GM12872 (cell line): ENCODE measurements around the gene HADHA.

Experiments used
- TF ChIP-seq, protein P1 (sequence below): IDR thresholded peaks from 3 replicates; pipeline ENCODE4 v1.5.1; 2011; ENCODE audit warnings: low read depth, mild to moderate bottlenecking, low read length, moderate library complexity; ENCODE audit not compliant: insufficient read depth

The HADHA gene

DNA sequence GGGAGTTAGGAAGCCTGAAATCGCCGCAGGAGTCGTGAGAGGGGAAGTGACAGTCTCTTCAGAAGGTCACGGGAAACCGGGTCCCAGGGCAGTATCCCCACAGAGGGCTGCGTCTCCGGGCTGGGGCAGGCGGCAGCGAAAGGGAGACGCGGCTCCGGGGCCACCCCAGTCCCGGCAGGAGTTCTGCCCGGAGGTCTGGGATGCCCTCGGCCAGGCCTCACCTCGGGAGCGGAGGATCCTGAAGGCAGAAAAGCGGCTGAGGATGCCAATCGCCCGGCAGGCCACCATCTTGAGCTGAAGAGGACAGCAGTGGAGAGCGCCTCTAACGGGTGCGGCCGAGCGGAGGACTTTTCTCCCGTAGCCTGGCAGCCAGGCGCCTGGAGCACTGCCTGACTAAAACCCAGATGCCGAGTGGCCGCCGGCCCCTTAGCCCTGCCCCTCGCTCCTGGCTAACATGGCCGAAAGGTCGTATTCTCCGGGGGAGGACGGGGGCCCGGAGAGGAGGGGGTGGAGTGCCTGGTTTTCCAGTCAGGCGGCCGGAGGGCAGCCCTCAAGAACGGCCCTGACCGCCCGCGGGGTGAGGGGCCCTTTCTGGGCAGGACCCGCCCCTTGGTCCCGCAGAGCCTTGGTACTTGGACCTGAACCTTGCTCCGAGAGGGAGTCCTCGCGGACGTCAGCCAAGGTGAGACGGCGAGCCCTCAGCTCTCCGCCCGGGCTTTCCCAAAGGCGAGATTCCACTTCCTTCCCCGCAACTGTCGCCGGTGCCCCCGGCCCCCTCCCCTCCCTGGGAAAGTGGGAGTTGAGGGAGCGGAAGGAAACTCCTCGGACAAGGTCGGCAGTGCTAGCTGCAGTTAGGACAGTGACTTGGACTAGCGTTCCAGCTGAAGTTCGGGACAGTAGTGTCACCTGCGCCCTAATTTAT is at the start of gene HADHA, which contains the start of gene HADHB:
HADHA (minus strand) TSS at position 324 of the 922 bp plus-strand sequence; CDS start at position 288, 36 bp downstream.
HADHB (plus strand) TSS at position 631 of the 922 bp plus-strand sequence. CDS start 9,316 bp downstream, outside the sequence.
- TF ChIP-seq, protein P1, sequence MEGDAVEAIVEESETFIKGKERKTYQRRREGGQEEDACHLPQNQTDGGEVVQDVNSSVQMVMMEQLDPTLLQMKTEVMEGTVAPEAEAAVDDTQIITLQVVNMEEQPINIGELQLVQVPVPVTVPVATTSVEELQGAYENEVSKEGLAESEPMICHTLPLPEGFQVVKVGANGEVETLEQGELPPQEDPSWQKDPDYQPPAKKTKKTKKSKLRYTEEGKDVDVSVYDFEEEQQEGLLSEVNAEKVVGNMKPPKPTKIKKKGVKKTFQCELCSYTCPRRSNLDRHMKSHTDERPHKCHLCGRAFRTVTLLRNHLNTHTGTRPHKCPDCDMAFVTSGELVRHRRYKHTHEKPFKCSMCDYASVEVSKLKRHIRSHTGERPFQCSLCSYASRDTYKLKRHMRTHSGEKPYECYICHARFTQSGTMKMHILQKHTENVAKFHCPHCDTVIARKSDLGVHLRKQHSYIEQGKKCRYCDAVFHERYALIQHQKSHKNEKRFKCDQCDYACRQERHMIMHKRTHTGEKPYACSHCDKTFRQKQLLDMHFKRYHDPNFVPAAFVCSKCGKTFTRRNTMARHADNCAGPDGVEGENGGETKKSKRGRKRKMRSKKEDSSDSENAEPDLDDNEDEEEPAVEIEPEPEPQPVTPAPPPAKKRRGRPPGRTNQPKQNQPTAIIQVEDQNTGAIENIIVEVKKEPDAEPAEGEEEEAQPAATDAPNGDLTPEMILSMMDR: peak; percentile 32; the same call in 1 of the 3 replicates

DNA sequence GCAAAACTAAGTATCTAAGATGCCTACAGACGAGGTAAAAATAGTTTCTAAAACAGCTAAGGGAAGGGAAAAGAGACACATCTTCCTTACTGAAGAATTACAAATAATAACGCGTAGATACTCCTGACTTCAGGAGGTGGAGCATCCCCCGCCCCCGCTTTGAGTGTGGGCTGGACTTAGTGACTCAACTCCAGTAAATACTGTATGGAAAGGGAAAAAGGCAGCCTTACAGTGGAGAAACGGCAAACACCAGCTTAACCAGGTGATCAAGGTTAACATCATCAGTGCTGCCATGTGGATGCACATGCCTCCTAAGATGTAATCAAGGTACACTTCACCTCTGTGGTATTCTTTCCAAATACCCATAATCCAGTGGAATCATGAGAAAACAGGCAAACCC is 48.2 kb upstream of the HADHA start:
- TF ChIP-seq, protein P1: no peak

DNA sequence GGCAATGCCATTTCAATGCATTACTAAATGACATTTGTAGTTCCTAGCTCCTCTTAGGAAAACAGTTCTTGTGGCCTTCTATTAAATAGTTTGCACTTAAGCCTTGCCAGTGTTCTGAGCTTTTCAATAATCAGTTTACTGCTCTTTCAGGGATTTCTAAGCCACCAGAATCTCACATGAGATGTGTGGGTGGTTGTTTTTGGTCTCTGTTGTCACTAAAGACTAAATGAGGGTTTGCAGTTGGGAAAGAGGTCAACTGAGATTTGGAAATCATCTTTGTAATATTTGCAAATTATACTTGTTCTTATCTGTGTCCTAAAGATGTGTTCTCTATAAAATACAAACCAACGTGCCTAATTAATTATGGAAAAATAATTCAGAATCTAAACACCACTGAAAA is 45.6 kb upstream of the HADHA start:
- TF ChIP-seq, protein P1: no peak

DNA sequence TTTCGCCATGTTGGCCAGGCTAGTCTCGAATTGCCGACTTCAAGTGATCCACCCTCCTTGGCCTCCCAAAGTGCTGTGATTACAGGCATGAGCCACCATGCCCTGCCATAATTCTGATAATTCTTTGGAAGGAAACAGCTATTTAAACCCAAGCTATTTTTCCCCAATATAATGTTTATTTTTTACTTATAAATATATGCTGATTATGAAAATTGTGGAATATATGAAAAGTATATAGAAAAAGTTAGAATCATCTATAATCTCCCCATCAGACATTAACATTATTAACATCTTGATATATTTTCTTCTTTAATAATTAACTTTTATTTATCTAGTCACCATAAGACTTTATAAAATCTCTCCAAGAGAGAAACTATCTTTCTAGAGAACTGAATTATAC is 41.5 kb upstream of the HADHA start:
- TF ChIP-seq, protein P1: no peak

DNA sequence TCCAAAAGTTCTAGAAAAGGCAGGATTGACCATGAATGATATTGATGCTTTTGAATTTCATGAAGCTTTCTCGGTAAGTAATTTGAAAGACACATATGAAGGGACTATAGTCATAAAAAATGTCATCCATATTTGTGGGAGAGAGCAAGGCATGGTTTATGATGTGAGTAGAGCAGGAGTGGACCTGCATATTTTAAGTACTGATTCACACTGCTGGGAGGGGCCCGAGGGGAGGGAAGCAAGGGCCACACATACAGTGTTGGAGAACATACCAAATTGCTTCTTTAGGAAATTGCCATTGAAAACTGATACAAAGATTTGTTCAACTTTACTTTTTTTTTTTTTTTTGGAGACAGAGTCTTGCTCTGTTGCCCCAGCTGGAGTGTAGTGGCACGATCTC is 39.7 kb upstream of the HADHA start:
- TF ChIP-seq, protein P1: no peak

DNA sequence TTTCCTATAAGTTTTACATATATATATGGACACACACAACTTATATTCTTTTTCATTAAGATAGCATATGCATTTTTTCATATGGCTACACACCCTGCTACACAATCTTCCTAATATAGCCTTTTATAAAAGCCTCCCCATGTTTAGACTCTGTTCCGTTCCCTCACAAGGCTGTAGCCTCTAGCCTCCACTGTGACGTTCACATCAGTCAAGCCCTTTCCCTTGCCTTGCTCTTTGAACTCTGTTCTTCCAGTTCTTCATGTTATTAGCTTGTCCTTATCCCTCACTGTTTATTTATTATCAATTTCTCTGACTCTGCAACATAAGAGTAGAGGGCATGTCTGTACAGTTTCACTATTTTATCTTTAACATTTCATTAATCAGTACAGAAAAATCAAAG is 39.2 kb upstream of the HADHA start:
- TF ChIP-seq, protein P1: no peak

DNA sequence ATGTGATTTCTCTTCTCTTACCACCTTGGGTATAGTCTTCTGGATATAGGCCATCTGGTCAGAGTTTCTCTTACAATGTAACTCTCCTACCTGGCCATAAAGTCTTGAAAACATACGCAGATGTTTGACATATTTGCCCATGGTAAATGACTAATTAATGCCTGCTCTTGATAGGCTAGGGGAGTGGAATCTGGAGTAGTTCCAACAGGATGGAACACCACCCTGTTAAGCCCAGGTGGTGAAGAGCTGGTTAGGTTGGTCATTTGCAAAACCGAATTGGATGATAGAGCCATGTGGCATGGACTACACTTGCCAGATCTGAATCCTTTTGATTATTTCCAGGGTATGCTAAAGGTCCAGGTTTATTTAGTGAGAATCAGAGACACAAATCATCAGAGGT is 36.8 kb upstream of the HADHA start:
- TF ChIP-seq, protein P1: no peak
